Measurements from ENCODE around the gene UBL4B. TPM values are rescaled to one million over a fixed set of nuclear protein-coding genes. Genes with fewer than 3 reads are reported as not detected.
A peak's percentile ranks its signal among the peaks of the same experiment; 100 is the strongest.

The UBL4B gene
- total RNA-seq, 2 experiments from 2014 or later, result not detected

- Mint-ChIP-seq H3K4me1 (ENCODE audit: low read depth) (no peaks in the 10 kb centered on the region), H3K4me3 (no peak overlapping the region), H3K9me3 (no peaks in the 10 kb centered on the region), H3K36me3 (ENCODE audit: low read depth) (no peaks in the 10 kb centered on the region), H3K27ac (no peak overlapping the region), H3K27me3 (peaks cover 26% of the 10 kb centered on the region)
- TF ChIP-seq CTCF (IDR thresholded peaks at IDR 0.05), result no peak
- no peak for DNase-seq
- CTCF ChIA-PET, result interaction anchor here (1.1 to 2.3 kb wide), 3 partner anchors 9 to 82 kb away, joined by 3 to 7 read pairs (median 3); no protein-coding TSS in a partner anchor
- ATAC-seq, result no peak
- intact Hi-C loops (cut with micrococcal nuclease), result no loop called here
- POLR2A ChIA-PET, result no interaction called here
Observed at GRCh38 chr1:110125810-110126209, 13.6 kb downstream of the UBL4B start.

- peak; percentile 18 for DNase-seq
- no peaks in the 10 kb centered on the region for H3K36me3 Mint-ChIP-seq (ENCODE audit: low read depth)
- H3K4me3 Mint-ChIP-seq, result no peak overlapping the region
- peak; percentile 30 for ATAC-seq
- peak; percentile 33 for TF ChIP-seq CTCF (IDR thresholded peaks at IDR 0.05)
- ChIA-PET CTCF (no interaction called here), POLR2A (no interaction called here)
- peaks cover 37% of the 10 kb centered on the region for H3K27me3 Mint-ChIP-seq
- no peak overlapping the region for H3K27ac Mint-ChIP-seq
- H3K4me1 Mint-ChIP-seq (ENCODE audit: low read depth), result no peaks in the 10 kb centered on the region
- intact Hi-C loops (cut with micrococcal nuclease), result no loop called here
- H3K9me3 Mint-ChIP-seq, result no peaks in the 10 kb centered on the region
Observed at GRCh38 chr1:110130113-110130591, 17.9 kb downstream of the UBL4B start.

GRCh38 chr1:110130989-110131388, 18.7 kb downstream of the UBL4B start:
- no peaks in the 10 kb centered on the region for H3K9me3 Mint-ChIP-seq
- H3K27me3 Mint-ChIP-seq, result peaks cover 38% of the 10 kb centered on the region
- no peaks in the 10 kb centered on the region for H3K4me1 Mint-ChIP-seq (ENCODE audit: low read depth)
- no peak for DNase-seq
- intact Hi-C loops (cut with micrococcal nuclease), result no loop called here
- ChIA-PET POLR2A (no interaction called here), CTCF (no interaction called here)
- H3K27ac Mint-ChIP-seq, result no peak overlapping the region
- ATAC-seq, result no peak
- H3K36me3 Mint-ChIP-seq (ENCODE audit: low read depth), result no peaks in the 10 kb centered on the region
- no peak overlapping the region for H3K4me3 Mint-ChIP-seq
- no peak for TF ChIP-seq CTCF (IDR thresholded peaks at IDR 0.05)

GRCh38 chr1:110132682-110133081, 20.4 kb downstream of the UBL4B start:
- Mint-ChIP-seq H3K27ac (no peak overlapping the region), H3K4me3 (no peak overlapping the region), H3K4me1 (ENCODE audit: low read depth) (peaks cover 8% of the 10 kb centered on the region), H3K36me3 (ENCODE audit: low read depth) (no peaks in the 10 kb centered on the region), H3K9me3 (no peaks in the 10 kb centered on the region), H3K27me3 (peaks cover 42% of the 10 kb centered on the region)
- no peak for TF ChIP-seq CTCF (IDR thresholded peaks at IDR 0.05)
- ATAC-seq (no peak), DNase-seq (no peak)
- intact Hi-C loops (cut with micrococcal nuclease), result no loop called here
- ChIA-PET POLR2A (no interaction called here), CTCF (interaction anchor here (1.0 to 1.4 kb wide), 4 partner anchors 9 to 363 kb away, joined by 3 to 5 read pairs (median 3); no protein-coding TSS in a partner anchor)

GRCh38 chr1:110133436-110133835, 21.2 kb downstream of the UBL4B start:
- no peaks in the 10 kb centered on the region for H3K36me3 Mint-ChIP-seq (ENCODE audit: low read depth)
- intact Hi-C loops (cut with micrococcal nuclease), result no loop called here

More at GRCh38 chr1:110133436-110133835, 21.2 kb downstream of the UBL4B start:
- CTCF ChIA-PET, result interaction anchor here (1.0 to 1.7 kb wide), 6 partner anchors 8 to 28 kb away, joined by 3 to 5 read pairs (median 4); partner anchors contain the start of gene SLC6A17
- ATAC-seq (no peak), DNase-seq (no peak)
- H3K27ac Mint-ChIP-seq, result no peak overlapping the region
- H3K9me3 Mint-ChIP-seq, result no peaks in the 10 kb centered on the region
- H3K4me1 Mint-ChIP-seq (ENCODE audit: low read depth), result peaks cover 8% of the 10 kb centered on the region
- no peak overlapping the region for H3K4me3 Mint-ChIP-seq
- H3K27me3 Mint-ChIP-seq, result peaks cover 45% of the 10 kb centered on the region
- TF ChIP-seq CTCF (IDR thresholded peaks at IDR 0.05), result no peak
- POLR2A ChIA-PET, result no interaction called here
